ENCODE measurements around the gene SULT2B1.

Gene SULT2B1

DNA sequence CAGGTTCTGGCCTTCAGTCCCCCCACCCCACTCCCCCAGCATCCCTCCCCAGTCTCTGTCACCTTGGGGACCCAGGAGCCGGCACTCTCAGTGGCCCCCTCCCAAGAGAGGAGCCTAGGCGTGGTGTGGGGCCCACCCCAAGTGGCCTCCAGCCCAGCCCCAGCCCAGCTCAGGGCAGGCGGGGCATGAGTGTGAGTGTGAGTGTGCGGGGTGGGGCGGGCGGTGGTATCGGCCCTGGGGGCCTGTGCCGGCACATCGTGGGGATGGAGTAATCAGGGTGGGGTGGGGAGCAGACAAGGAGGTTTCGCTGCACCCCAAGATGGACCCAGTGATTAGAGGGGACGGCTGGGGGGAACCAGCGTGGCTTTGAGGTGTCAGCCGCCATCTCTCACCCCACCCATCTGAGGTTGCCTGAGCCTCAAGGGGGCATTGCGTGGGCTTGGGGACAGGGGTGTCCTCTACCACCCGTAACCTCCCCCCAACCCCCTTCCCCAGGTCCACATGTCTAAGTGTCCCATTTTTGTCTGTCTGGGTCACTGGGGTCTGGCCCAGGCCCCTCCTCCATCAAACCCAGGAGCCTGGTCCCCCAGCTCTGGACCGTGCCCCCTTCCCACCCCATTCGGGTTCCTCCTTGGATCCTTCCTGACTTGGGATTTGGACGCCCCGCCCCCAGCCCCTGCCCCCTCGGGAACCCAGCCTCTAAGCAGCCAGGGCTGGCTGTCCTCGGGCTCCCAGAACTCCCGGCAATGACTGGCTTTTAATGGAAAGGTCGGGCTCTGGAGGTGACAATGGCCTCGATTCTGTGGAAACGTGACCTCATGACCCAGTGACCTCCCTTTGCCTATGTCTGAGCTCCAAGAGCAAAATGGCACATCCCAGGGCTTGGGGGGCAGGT is 6.9 kb upstream of the SULT2B1 start:
- Mint-ChIP-seq H3K4me1 (ENCODE audit: low read depth) (no peaks in the 10 kb centered on the region), H3K4me3 (no peak overlapping the region), H3K36me3 (no peaks in the 10 kb centered on the region), H3K27me3 (no peaks in the 10 kb centered on the region), H3K27ac (no peak overlapping the region), H3K9me3 (ENCODE audit: low read depth) (no peaks in the 10 kb centered on the region)

DNA sequence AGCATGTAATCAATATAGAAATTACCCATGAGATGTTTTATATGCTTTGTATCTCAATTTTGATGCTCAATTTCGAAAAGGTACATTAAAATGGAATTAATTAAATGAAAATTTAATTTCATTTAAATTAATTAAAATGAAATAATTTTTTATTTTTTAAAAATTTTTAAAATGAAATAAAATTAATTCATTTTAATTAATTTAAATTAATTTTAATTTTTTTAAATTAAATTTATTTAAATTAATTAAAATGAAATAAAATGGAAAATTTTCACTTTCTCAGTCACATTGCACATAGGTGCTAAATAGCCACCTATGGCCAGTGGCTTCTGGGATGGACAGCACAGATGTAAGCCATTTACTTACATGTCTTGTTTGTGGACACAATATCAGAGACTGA is 4.2 kb upstream of the SULT2B1 start:
- H3K4me1 Mint-ChIP-seq (ENCODE audit: low read depth) = no peaks in the 10 kb centered on the region
- no peaks in the 10 kb centered on the region for H3K36me3 Mint-ChIP-seq

DNA sequence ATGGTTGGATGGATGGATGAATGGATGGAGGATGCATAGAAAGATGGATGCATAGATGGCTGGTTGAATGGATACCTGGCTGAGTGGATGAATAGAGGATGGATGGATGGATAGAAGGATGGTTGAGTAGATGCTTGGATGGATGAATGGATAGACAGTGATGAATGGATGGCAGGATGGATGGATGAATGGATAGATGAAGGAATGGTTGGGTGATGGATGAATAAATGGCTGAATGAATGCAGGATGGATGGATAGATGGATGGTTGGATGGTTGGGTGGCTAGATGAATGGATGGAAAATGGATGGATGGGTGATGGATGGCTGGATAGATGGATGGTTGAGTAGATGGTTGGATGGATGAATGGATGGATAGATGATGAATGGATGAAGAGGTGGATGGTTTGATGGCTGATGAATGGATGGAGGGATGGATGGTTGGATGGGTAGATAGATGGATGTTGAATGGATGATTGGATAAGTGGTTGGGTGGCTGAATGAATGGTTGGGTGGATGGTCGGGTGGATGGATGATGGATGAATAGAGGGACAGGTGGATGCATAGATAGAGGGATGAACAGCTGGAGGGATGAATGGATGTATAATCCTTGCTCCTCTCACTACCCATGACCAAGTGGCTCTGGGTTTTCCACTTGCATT is 3.6 kb upstream of the SULT2B1 start:
- Mint-ChIP-seq H3K27me3 (no peaks in the 10 kb centered on the region), H3K9me3 (ENCODE audit: low read depth) (no peaks in the 10 kb centered on the region)

More for the DNA sequence above, 4.2 kb upstream of the SULT2B1 start:
- H3K27me3 Mint-ChIP-seq = no peaks in the 10 kb centered on the region
- no peak overlapping the region for H3K27ac Mint-ChIP-seq
- no peak overlapping the region for H3K4me3 Mint-ChIP-seq
- no peaks in the 10 kb centered on the region for H3K9me3 Mint-ChIP-seq (ENCODE audit: low read depth)

DNA sequence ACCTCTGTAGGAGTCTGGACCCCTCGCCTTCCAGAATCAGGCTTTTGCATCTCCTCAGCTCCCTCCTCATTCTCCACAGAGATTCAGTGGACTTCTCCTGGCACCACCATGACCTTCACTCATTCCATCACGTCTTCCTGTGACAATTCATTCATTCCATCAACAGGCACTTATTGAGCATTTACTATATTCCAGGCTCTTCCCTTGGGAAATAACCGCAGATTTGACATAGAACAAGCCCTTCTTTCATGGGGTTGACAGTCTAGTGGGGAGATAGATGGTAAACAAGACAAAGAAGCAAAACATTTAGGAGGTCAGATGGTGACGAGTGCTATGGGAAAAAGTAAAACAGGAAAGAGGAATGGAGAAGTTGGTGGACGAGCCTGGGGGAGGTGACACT is 2.6 kb upstream of the SULT2B1 start:
- H3K27me3 Mint-ChIP-seq = no peaks in the 10 kb centered on the region
- no peak overlapping the region for H3K27ac Mint-ChIP-seq
- no peaks in the 10 kb centered on the region for H3K36me3 Mint-ChIP-seq
- no peaks in the 10 kb centered on the region for H3K9me3 Mint-ChIP-seq (ENCODE audit: low read depth)
- no peak overlapping the region for H3K4me3 Mint-ChIP-seq
- H3K4me1 Mint-ChIP-seq (ENCODE audit: low read depth) = no peaks in the 10 kb centered on the region

More for the DNA sequence above, 3.6 kb upstream of the SULT2B1 start:
- Mint-ChIP-seq H3K4me1 (ENCODE audit: low read depth) (no peaks in the 10 kb centered on the region), H3K27ac (no peak overlapping the region), H3K4me3 (no peak overlapping the region), H3K36me3 (no peaks in the 10 kb centered on the region)

DNA sequence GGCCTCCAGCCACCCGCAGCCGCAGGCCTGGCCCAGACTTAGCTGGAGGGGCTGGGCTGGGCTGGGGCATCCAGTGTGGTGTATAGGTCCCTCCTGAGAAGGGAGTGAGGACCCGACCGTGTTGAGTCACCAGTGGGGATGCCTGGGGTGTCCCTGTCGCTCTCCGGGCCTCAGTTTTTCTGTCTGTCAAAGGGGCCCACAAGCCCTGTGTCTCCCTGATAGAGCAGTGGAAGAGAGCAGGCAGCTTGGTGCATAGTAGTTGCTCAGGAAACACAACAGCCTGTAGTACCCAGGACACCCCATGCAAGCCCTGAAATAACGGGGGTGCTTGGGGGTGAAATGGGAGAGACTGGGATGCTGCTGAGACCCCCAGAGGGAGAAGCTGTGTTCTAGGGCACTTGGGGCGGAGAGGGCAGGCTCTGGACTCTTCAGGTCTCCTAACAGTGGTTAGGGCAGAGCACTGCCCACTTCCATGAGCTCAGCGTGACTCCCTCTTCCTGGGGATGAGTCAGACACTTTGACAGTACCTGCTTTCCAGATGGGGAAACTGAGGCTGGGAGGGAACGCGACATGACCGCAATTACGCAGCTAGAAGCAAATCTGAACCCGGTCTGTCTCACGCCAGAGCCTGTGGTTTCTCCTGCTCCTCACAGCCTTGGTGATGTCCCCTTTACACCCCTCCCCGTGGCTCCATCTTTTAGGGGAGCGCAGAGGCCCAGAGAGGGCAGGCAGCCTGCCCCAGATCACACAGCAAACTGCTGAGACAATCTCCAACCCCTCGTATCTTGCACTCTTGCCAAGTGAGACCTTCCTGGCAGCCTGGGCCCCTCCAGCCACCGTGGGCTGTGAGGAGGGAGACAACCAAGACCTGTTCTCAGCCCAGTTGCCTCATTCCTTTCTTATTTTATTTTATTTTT is 692 bp downstream of the SULT2B1 start:
- H3K4me1 Mint-ChIP-seq (ENCODE audit: low read depth) = no peaks in the 10 kb centered on the region
- H3K27me3 Mint-ChIP-seq = peaks cover 2% of the 10 kb centered on the region
- no peaks in the 10 kb centered on the region for H3K36me3 Mint-ChIP-seq
- no peak overlapping the region for H3K27ac Mint-ChIP-seq
- H3K9me3 Mint-ChIP-seq (ENCODE audit: low read depth) = no peaks in the 10 kb centered on the region
- H3K4me3 Mint-ChIP-seq = no peak overlapping the region

DNA sequence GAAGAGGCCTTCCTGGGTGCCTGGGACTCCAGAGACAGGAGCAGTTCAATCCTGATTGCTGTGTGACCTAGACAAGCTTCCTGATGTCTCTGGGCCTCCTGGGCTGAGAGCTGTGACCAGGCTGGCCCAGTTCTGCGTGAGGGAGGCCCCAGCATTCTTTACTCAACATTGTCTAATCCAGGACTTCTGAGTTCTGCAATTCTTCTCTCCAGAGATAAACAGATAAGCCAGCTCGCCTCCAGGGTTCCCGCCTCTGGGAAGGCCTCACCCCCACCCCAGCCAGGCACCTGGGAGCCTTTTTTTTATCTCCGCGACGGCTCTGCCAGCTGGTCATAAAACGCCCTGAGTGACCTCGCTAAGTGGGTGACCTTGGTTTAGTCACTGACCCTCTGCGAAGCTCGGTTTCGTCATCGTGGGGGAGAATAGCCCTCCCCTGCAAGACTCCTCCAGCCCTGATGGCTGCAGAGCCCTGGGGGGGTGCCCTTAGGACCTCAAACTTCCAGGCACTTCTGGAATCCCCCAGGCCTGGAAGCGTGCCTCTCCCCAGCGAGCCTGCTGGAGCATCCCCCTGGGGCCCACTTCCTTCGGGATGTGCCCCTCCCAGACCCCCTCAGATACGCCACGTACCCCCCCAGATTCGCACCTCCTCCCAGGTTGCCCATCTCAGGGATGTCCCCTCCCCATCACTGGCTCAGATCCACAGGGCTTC is 1.9 kb downstream of the SULT2B1 start:
- Mint-ChIP-seq H3K4me1 (ENCODE audit: low read depth) (peaks cover 1% of the 10 kb centered on the region), H3K36me3 (no peaks in the 10 kb centered on the region), H3K27ac (no peak overlapping the region), H3K4me3 (no peak overlapping the region), H3K9me3 (ENCODE audit: low read depth) (no peaks in the 10 kb centered on the region), H3K27me3 (peaks cover 3% of the 10 kb centered on the region)

DNA sequence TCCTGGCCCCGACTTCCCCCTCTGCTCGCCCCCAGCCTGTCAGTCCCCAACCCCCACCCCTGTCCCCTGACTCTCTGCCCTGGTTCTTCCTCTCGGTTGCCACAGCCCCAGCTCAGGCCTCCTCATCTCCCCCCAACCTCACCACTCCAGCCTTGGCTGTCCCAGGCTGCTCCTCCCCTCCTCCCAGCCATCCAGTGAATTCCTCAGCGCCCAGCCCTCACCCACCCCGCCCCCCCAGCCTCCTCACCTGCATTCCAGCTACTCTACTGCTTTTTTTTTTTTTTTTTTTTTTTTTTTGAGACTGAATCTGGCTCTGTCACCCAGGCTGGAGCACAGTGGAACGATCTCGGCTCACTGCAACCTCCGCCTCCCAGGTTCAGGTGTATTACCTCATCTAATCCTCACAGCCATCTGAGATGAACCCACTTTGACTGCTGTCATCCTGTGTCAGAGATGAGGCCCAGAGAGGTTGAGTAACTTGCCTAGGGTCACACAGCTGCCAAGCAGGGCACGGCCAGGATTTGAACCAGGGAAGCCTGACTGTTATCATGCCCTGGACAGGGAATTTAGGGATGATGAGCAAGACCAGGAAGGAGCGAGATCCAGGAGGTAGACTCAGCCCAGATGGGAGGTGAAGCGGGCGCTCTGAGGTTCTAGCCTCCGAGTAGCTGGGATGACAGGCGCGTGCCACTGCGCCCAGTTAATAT is 2.6 kb downstream of the SULT2B1 start:
- no peaks in the 10 kb centered on the region for H3K36me3 Mint-ChIP-seq
- peaks cover 6% of the 10 kb centered on the region for H3K27me3 Mint-ChIP-seq
- H3K9me3 Mint-ChIP-seq (ENCODE audit: low read depth) = no peaks in the 10 kb centered on the region
- H3K27ac Mint-ChIP-seq = no peak overlapping the region
- no peak overlapping the region for H3K4me3 Mint-ChIP-seq
- peaks cover 1% of the 10 kb centered on the region for H3K4me1 Mint-ChIP-seq (ENCODE audit: low read depth)

DNA sequence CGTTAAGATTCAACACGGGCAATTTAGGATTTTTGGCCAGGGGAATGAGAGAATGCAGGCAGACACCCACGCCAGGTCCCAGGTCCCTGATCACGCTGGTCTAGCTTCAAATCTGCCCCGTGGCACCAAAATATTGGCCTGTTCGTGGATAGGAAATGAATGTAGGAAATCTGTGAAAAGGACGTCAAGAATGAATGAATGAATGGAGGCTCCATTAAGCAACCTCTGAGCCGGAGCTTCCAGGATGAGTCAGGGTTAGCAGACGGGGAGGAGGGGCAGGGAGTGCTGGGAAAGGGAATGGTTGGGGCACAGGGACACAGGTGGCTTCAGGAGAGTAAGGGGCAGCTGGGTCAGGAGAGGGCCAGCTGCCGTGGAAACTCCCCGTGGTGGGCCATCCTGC is 4.2 kb downstream of the SULT2B1 start:
- Mint-ChIP-seq H3K36me3 (no peaks in the 10 kb centered on the region), H3K27ac (no peak overlapping the region), H3K4me1 (ENCODE audit: low read depth) (peaks cover 1% of the 10 kb centered on the region), H3K27me3 (peaks cover 6% of the 10 kb centered on the region), H3K4me3 (no peak overlapping the region), H3K9me3 (ENCODE audit: low read depth) (no peaks in the 10 kb centered on the region)

DNA sequence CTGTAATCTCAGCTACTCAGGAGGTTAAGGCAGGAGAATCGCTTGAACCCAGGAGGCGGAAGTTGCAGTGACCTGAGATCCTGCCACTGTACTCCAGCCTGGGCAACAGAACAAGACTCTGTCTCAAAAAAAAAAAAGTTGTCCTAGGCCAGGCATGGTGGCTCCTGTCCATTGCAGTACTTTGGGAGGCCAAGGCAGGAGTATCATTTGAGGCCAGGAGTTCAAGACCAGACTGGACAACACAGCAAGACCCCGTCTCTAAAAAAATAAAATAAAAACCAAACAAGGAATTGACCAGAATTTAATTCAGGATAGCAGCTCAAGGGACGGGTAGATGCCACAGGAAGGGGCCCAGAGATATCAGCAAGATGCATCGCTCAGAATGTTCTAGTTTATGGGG is 4.9 kb downstream of the SULT2B1 start:
- Mint-ChIP-seq H3K9me3 (ENCODE audit: low read depth) (no peaks in the 10 kb centered on the region), H3K27me3 (peaks cover 6% of the 10 kb centered on the region), H3K36me3 (no peaks in the 10 kb centered on the region), H3K4me1 (ENCODE audit: low read depth) (peaks cover 1% of the 10 kb centered on the region), H3K27ac (no peak overlapping the region), H3K4me3 (no peak overlapping the region)

DNA sequence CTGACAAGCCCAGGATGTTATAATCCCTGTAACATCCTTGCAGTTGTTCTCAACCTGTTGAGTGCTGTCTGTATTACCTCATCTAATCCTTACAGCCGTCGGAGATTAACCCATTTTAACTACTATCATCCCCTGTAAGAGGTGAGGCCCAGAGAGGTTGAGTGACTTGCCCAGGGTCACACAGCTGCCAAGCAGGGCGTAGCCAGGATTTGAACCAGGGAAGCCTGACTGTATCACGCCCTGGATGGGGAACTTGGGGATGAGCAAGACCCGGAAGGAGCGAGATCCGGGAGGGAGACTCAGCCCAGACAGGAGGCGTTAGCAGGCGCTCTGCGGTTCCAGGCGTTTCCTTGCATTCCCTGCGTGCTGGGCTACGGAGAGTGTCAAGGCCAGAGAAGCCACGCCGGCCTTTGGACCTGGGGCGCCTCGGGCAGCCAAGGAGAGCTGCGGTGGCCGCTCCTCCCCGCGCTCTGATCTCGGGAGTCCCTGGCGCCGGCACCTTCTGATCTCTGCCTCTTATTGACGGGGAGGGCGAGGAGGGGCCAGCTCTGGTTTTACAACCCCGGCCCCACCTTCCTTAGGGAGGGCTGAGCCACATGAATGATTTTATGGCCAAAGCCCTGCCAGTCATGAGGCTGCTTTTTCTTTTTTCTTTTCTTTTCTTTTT is 6.2 kb downstream of the SULT2B1 start:
- H3K36me3 Mint-ChIP-seq = no peaks in the 10 kb centered on the region
- H3K4me1 Mint-ChIP-seq (ENCODE audit: low read depth) = peaks cover 1% of the 10 kb centered on the region
- no peaks in the 10 kb centered on the region for H3K9me3 Mint-ChIP-seq (ENCODE audit: low read depth)
- H3K27ac Mint-ChIP-seq = no peak overlapping the region
- peaks cover 6% of the 10 kb centered on the region for H3K27me3 Mint-ChIP-seq
- H3K4me3 Mint-ChIP-seq = no peak overlapping the region

DNA sequence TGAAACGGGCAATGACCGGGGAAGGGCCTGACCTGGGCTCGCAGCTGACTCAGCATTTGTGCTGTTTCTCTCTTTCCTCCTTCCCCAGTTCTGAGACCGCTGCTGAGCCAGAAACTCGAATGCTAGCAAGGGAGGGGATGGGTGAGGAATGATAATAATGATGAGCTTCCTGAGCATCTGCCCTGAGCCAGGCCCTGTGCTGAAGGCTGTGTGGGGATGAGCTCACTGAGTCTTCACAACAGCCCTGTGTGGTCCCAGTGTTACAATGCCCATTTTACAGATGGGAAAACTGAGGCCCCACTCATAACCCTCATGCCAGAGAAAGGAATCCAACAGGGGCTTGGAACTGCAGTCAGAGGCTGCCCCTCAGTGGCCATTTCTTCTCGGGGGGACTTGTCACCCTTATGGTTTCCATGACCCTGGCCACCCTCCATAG is 8.1 kb downstream of the SULT2B1 start:
- H3K4me3 Mint-ChIP-seq = no peak overlapping the region
- no peaks in the 10 kb centered on the region for H3K36me3 Mint-ChIP-seq
- no peaks in the 10 kb centered on the region for H3K9me3 Mint-ChIP-seq (ENCODE audit: low read depth)
- peaks cover 6% of the 10 kb centered on the region for H3K27me3 Mint-ChIP-seq
- H3K27ac Mint-ChIP-seq = no peak overlapping the region
- peaks cover 1% of the 10 kb centered on the region for H3K4me1 Mint-ChIP-seq (ENCODE audit: low read depth)

DNA sequence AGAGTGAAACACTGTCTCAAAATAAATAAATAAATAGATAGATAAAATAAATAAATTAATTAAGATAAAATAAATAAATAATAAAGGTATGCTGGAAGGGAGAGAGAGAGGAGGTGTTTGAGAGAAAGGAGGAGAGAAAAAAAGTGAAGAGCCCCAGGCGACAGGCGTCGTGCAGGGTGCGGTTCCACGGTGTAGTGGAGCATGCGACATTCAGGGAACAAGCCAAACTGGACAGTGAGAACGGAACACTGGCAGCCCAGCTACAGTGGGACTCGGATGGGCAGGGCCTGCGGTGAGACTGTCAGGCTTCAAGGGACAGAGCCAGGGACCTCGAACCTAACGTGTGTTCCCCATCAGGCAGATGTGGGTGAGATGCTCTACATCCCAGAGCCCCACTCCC is 9.4 kb downstream of the SULT2B1 start:
- Mint-ChIP-seq H3K9me3 (ENCODE audit: low read depth) (no peaks in the 10 kb centered on the region), H3K4me1 (ENCODE audit: low read depth) (peaks cover 1% of the 10 kb centered on the region), H3K27ac (no peak overlapping the region), H3K27me3 (peaks cover 6% of the 10 kb centered on the region), H3K4me3 (no peak overlapping the region), H3K36me3 (no peaks in the 10 kb centered on the region)

DNA sequence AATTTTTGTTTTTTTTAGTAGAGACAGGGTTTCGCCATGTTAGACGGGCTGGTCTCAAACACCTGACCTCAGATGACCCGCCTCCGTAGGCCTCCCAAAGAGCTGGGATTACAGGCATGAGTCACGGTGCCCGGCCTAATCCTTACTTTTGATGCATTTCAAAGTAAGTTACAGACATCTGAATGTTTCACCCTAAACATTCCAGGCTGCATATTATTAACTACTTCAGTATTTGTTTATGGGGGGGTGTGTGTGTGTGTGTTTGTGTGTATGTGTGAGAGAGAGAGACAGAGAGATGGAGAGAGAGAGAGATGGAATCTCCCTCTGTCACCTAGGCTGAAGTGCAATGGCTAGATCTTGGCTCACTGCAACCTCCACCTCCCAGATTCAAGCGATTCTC is 13.1 kb downstream of the SULT2B1 start:
- H3K4me3 Mint-ChIP-seq = no peak overlapping the region
- no peaks in the 10 kb centered on the region for H3K36me3 Mint-ChIP-seq
- peaks cover 2% of the 10 kb centered on the region for H3K27me3 Mint-ChIP-seq
- H3K9me3 Mint-ChIP-seq (ENCODE audit: low read depth) = no peaks in the 10 kb centered on the region
- H3K4me1 Mint-ChIP-seq (ENCODE audit: low read depth) = no peaks in the 10 kb centered on the region
- no peak overlapping the region for H3K27ac Mint-ChIP-seq
